ENCODE data around the gene DCAF11.

Gene DCAF11

DNA sequence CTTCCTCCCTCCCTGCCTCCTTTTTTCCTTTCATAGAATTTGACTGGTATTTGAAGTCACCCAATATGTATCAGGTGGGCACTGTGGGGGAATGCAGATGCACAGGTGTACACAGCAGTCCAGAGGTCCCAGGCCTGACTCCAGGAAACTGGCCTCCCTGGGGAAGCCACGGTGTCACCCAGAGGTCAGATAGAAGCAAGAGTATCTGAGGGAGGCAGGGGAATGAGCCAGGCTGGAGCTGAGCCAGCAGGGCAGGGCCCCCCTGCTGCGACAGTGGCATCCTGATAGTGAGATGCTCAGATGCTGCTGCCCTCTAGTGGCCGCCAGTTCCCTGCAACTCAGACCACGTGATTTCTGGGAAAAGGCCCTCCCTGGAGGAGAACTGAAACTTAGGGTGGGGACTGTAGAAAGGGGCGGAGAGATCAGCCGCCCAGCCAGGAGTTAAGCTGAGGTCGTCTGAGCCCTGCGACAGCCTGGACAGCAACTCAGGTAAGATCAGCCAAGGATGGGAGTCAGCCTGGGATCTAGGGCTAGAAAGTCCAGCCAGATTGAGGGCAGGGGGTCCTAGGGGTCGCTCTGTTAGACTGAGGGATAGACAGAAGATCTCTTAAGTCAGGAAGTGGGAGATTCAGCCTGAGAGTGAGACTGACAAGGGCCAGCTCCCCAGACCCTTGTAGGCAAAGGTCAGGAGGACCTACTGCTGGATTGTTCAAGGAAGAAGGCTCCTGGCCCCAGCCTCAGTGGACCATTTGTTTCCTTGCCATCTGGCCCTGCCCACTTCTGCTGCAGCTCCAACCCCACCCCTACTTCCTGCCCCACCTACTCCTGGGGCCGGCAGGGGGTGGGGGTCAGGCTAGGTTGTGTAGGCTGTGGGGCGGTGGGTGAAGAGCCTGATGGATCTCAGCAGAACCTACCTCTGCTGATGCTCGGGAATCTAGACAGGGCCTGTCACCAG lies 46.5 kb downstream of the DCAF11 start, which contains the start of gene IRF9:
TSS of gene IRF9 (plus strand) at position 416 of the 955 bp plus-strand sequence. CDS start 880 bp downstream, outside the sequence.
- TF ChIP-seq ZFX (IDR thresholded peaks at IDR 0.05), result no peak
- peak; percentile 95 for TF ChIP-seq CTCF (conservative IDR thresholded peaks at IDR 0.05)
- peak within 1 kb of the TSS; percentile 23; the same call in 1 of the 2 replicates for H3K27ac ChIP-seq

DNA sequence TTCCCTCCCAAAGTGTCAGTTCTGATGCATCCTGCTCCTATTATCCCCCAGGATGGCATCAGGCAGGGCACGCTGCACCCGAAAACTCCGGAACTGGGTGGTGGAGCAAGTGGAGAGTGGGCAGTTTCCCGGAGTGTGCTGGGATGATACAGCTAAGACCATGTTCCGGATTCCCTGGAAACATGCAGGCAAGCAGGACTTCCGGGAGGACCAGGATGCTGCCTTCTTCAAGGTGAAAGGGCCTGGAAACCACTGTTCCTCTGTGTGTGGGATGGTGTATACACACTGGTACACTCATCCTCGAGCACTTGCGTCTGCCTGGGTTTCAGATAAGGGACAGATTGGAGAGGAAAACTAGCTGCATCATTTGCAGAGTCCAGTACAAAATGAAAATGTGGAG lies 47.5 kb downstream of the DCAF11 start:
- no peak overlapping the region for H3K27ac ChIP-seq
- TF ChIP-seq CTCF (conservative IDR thresholded peaks at IDR 0.05), result no peak
- TF ChIP-seq ZFX (IDR thresholded peaks at IDR 0.05), result no peak

GRCh38 chr14:24164518-24164991 lies 50.0 kb downstream of the DCAF11 start:
- TF ChIP-seq ZFX (IDR thresholded peaks at IDR 0.05), result no peak
- no peak for TF ChIP-seq CTCF (conservative IDR thresholded peaks at IDR 0.05)
- H3K27ac ChIP-seq, result no peak overlapping the region

- TF ChIP-seq ZFX (IDR thresholded peaks at IDR 0.05), result no peak
- TF ChIP-seq CTCF (conservative IDR thresholded peaks at IDR 0.05), result no peak
Measured at GRCh38 chr14:24165785-24166184, 51.2 kb downstream of the DCAF11 start.

DNA sequence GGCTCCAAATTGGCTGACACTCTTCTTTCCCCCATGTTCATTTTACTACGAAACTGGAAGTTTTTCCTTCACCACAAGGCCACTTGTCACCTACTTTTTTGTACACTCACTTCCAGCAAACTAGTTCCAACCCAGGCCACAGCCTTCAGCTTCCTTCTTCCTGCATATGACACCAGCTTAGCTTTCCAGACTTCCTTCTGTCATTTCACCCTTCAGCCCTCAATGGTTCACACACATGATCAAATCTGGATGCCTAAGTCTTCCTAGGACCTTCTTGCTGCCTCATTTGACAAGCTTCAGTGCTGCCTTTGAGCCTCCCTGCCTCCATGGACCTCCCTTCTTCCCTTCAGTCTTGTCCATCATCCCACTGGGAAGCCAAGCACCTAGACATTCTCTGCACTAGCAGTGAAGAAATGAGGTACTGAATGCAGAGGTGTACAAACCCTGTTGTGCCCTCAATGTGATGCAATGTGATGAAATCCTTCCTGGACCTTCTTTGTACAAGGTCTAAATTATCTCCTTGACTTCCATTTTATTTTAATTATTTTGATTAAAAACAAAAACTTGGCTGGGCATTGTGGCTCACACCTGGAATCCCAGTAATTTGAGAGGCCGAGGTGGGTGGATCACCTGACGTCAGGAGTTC lies 53.0 kb downstream of the DCAF11 start:
- no peak for TF ChIP-seq ZFX (IDR thresholded peaks at IDR 0.05)
- TF ChIP-seq CTCF (conservative IDR thresholded peaks at IDR 0.05), result no peak
- no peak overlapping the region for H3K27ac ChIP-seq

More at GRCh38 chr14:24165785-24166184, 51.2 kb downstream of the DCAF11 start:
- H3K27ac ChIP-seq, result no peak overlapping the region

DNA sequence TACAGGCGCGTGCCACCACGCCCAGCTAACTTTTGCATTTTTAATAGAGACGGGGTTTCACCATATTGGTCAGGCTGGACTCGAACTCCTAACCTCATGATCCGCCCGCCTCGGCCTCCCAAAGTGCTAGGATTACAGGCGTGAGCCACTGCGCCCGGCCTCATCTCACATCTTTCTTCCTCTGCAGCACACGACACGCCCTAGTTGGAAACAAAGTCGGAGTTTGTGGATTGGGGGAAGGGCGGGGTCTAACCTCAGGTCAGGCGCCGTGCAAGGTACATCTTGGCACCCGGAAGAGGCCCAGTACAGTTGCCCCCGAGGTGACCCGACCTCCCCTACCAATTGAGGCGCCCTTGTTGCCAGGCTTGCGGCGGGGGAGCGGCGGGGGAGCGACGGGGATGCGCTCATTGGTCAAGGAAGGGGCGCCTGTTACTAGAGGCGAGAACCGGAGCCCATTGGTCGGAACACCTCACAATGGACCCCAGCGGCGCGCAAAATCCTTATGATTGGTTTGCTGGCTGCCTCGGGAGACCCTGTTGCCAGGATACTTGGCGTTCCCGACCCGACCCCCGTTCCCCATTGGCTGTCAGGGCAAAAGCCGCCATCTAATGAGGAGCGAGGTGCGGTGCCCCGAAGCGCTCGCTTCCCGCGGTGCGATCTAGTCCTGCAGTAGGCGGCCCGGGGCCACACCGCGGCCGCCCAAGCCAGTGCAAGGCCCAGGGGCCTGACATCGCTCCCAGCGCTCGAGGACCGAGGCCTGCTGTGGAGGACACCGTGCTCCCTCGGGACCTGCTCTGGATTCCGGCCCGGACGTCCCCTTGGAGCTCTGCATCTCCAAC lies 57.1 kb downstream of the DCAF11 start, which contains the start of gene REC8:
TSS of gene REC8 (plus strand) at position 659 of the 839 bp plus-strand sequence. CDS start 473 bp downstream, outside the sequence.
- no peak within 1 kb of the TSS for H3K27ac ChIP-seq
- TF ChIP-seq ZFX (IDR thresholded peaks at IDR 0.05), result no peak
- TF ChIP-seq CTCF (conservative IDR thresholded peaks at IDR 0.05), result no peak
